COLO668 (cell line): Measurements from ENCODE around the gene MAB21L4.
"Not testable (repeated sequence)": the region's sequence is repeated elsewhere in the genome, so short reads cannot be mapped to it uniquely, and the experiment has no call there.

Experiments used
- DNase-seq: peaks from one replicate; lab custom pipeline; 2025; ENCODE audit not compliant: unreplicated experiment; lab: John Stamatoyannopoulos, UW

MAB21L4 gene

GRCh38 chr2:240846309-240846708 lies 49.6 kb downstream of the MAB21L4 start:
- DNase-seq: not testable (repeated sequence)

- DNase-seq: peak; percentile 66
These were observed 55.4 kb downstream of the MAB21L4 start for GRCh38 chr2:240840435-240841060.

- DNase-seq: peak; percentile 25
These were observed 56.5 kb downstream of the MAB21L4 start for GRCh38 chr2:240839152-240840143.

GRCh38 chr2:240837621-240838020 lies 58.3 kb downstream of the MAB21L4 start:
- no peak for DNase-seq

GRCh38 chr2:240836781-240837467 lies 59.0 kb downstream of the MAB21L4 start:
- peak; percentile 19 for DNase-seq
